ENCODE results near the gene B4GALT4. TPM values are rescaled to one million over a fixed set of nuclear protein-coding genes. Genes with fewer than 3 reads are reported as not detected.
A peak's percentile ranks its signal among the peaks of the same experiment; 100 is the strongest.

The B4GALT4 gene
- total RNA-seq, 1 experiment from 2014 or later = 46.5 TPM

- Histone ChIP-seq H2BK120ac (ENCODE audit: low read depth, low read length, poor library complexity, severe bottlenecking) (no peak overlapping the region), H2BK5ac (ENCODE audit: insufficient read length, low read length) (no peak overlapping the region), H2AFZ (ENCODE audit: low read length) (no peak overlapping the region), H2BK15ac (ENCODE audit: low read depth, low read length) (no peak overlapping the region), H4K91ac (ENCODE audit: insufficient read length, low read depth, low read length) (no peak overlapping the region), H2BK12ac (ENCODE audit: insufficient read length, low read depth, low read length) (no peak overlapping the region), H2AK5ac (ENCODE audit: insufficient read length, low read length) (no peak overlapping the region), H3K9ac (ENCODE audit: extremely low read depth, insufficient read length, low read length) (no peak overlapping the region), H3K79me2 (ENCODE audit: insufficient read depth, low read length) (no peaks in the 10 kb centered on the region), H3K27ac (ENCODE audit: insufficient read length, low read depth, low read length) (no peak overlapping the region), H4K5ac (ENCODE audit: insufficient read length, low read depth, low read length) (no peak overlapping the region), H3K4me1 (ENCODE audit: insufficient read depth, low read length) (no peaks in the 10 kb centered on the region), H3K56ac (ENCODE audit: insufficient read length, low read depth, low read length) (no peak overlapping the region), H2BK20ac (ENCODE audit: low read depth, low read length, poor library complexity, severe bottlenecking) (no peak overlapping the region), H3K23me2 (ENCODE audit: insufficient read length, low read depth, low read length, poor library complexity, severe bottlenecking) (no peaks in the 10 kb centered on the region), H3K18ac (ENCODE audit: insufficient read length, low read depth, low read length) (no peak overlapping the region), H3K4me2 (ENCODE audit: insufficient read depth, insufficient read length, low read length) (no peak overlapping the region), H3K4ac (ENCODE audit: low read depth, low read length) (no peak overlapping the region), H3K23ac (ENCODE audit: insufficient read length, low read depth, low read length) (no peak overlapping the region), H4K20me1 (ENCODE audit: control insufficient read depth, insufficient read depth, insufficient read length) (no peaks in the 10 kb centered on the region), H3T11ph (ENCODE audit: low read length) (no peak overlapping the region), H3K9me3 (ENCODE audit: control insufficient read depth, low read depth, low read length) (no peaks in the 10 kb centered on the region), H3K14ac (ENCODE audit: insufficient read depth, low read length) (no peak overlapping the region), H4K8ac (replicated peaks; ENCODE audit: insufficient read length, low read depth, low read length) (no peak overlapping the region), H3K79me1 (ENCODE audit: insufficient read depth, low read depth, low read length, poor library complexity, severe bottlenecking) (no peaks in the 10 kb centered on the region), H3K27me3 (ENCODE audit: insufficient read depth, low read length) (no peaks in the 10 kb centered on the region)
- H3K4me1 Mint-ChIP-seq = peaks cover 5 to 7% of the 10 kb centered on the region in 2 experiments; a peak in 2 of 4 replicates
- WGBS (ENCODE audit: extremely low coverage, insufficient read length, low lambda C conversion rate) = no CpG with 5 or more reads among the region's 8 CpGs
- no peaks in the 10 kb centered on the region; a peak in 2 of 5 replicates for H3K9me3 Mint-ChIP-seq
- H3K4me3 Mint-ChIP-seq = no peak overlapping the region
- DNase-seq = no peak
- peaks cover 0 to 13% (median 0%) of the 10 kb centered on the region in 3 experiments; a peak in 4 of 7 replicates for H3K36me3 Mint-ChIP-seq (ENCODE audit: insufficient read depth in 1 of 3, low read depth in 3 of 3)
- no peak for TF ChIP-seq CTCF (conservative IDR thresholded peaks at IDR 0.05)
- H3K27me3 Mint-ChIP-seq (ENCODE audit: low read depth) = no peaks in the 10 kb centered on the region; the same call in 1 of the 2 replicates
- peak overlapping the region in 1 of 3 experiments; percentile 55; a peak in 2 of 7 replicates for H3K27ac Mint-ChIP-seq
Observed at GRCh38 chr3:119205209-119205608, 35.5 kb downstream of the B4GALT4 start.
